Measurements from ENCODE around the gene NDUFS6.
"Not testable (repeated sequence)": the region's sequence is repeated elsewhere in the genome, so short reads cannot be mapped to it uniquely, and the experiment has no call there.

Gene NDUFS6

GRCh38 chr5:1789438-1789833 lies 11.8 kb upstream of the NDUFS6 start:
- H3K4me3 ChIP-seq (ENCODE audit: low read depth, low read length); H3K14ac ChIP-seq (ENCODE audit: low read length); H3K9ac ChIP-seq (ENCODE audit: low read length); H4K12ac ChIP-seq (ENCODE audit: low read depth, low read length); H3K27ac ChIP-seq (ENCODE audit: low read depth, low read length); DNase-seq; H3K9me3 ChIP-seq (ENCODE audit: insufficient read depth, low read depth, low read length); H2AK5ac ChIP-seq (ENCODE audit: low read length); H3K4me1 ChIP-seq (ENCODE audit: control insufficient read depth in 1 of 2, insufficient read depth in 2 of 2, low read length in 2 of 2); H3K23ac ChIP-seq (ENCODE audit: low read length); H3K79me1 ChIP-seq (ENCODE audit: low read length); H3K4me2 ChIP-seq (ENCODE audit: low read length); H3K79me2 ChIP-seq (ENCODE audit: control insufficient read depth, insufficient read depth, low read length, poor library complexity); H2BK12ac ChIP-seq (ENCODE audit: low read length); H3K4ac ChIP-seq (ENCODE audit: low read depth, low read length); H3K36me3 ChIP-seq (ENCODE audit: control insufficient read depth in 1 of 2, insufficient read depth in 2 of 2, low read length in 2 of 2); H2BK5ac ChIP-seq (ENCODE audit: low read depth, low read length, poor library complexity); H3K18ac ChIP-seq (ENCODE audit: low read length); H4K8ac ChIP-seq (ENCODE audit: low read depth, low read length); H4K91ac ChIP-seq (ENCODE audit: low read depth, low read length); H2AFZ ChIP-seq (ENCODE audit: insufficient read depth, low read length, poor library complexity); H3K27me3 ChIP-seq (ENCODE audit: insufficient read depth, low read length); H2BK120ac ChIP-seq (ENCODE audit: insufficient read depth, low read length, poor library complexity): not testable (repeated sequence)
- WGBS (ENCODE audit: extremely low coverage, insufficient coverage, insufficient read length): no CpG with 5 or more reads among the region's 3 CpGs

GRCh38 chr5:1789834-1790471 lies 11.3 kb upstream of the NDUFS6 start:
- no peak overlapping the region for H3K4me3 ChIP-seq (ENCODE audit: low read depth, low read length)
- H2BK5ac ChIP-seq (ENCODE audit: low read depth, low read length, poor library complexity): no peak overlapping the region
- no peaks in the 10 kb centered on the region for H3K4me1 ChIP-seq (ENCODE audit: control insufficient read depth in 1 of 2, insufficient read depth in 2 of 2, low read length in 2 of 2)
- no peaks in the 10 kb centered on the region for H3K79me2 ChIP-seq (ENCODE audit: control insufficient read depth, insufficient read depth, low read length, poor library complexity)
- no peak for DNase-seq
- H2AFZ ChIP-seq (ENCODE audit: insufficient read depth, low read length, poor library complexity): no peak overlapping the region
- no peak overlapping the region for H3K23ac ChIP-seq (ENCODE audit: low read length)
- no peak overlapping the region for H4K12ac ChIP-seq (ENCODE audit: low read depth, low read length)
- no peak overlapping the region for H2BK120ac ChIP-seq (ENCODE audit: insufficient read depth, low read length, poor library complexity)
- no peak overlapping the region for H2BK12ac ChIP-seq (ENCODE audit: low read length)
- no peaks in the 10 kb centered on the region for H3K36me3 ChIP-seq (ENCODE audit: control insufficient read depth in 1 of 2, insufficient read depth in 2 of 2, low read length in 2 of 2)
- H3K4ac ChIP-seq (ENCODE audit: low read depth, low read length): no peak overlapping the region
- H3K4me2 ChIP-seq (ENCODE audit: low read length): no peak overlapping the region
- H3K18ac ChIP-seq (ENCODE audit: low read length): no peak overlapping the region
- H3K9ac ChIP-seq (ENCODE audit: low read length): no peak overlapping the region
- H2AK5ac ChIP-seq (ENCODE audit: low read length): no peak overlapping the region
- H3K27me3 ChIP-seq (ENCODE audit: insufficient read depth, low read length): no peaks in the 10 kb centered on the region
- no CpG with 5 or more reads among the region's 10 CpGs for WGBS (ENCODE audit: extremely low coverage, insufficient coverage, insufficient read length)
- no peaks in the 10 kb centered on the region for H3K9me3 ChIP-seq (ENCODE audit: insufficient read depth, low read depth, low read length)
- H4K91ac ChIP-seq (ENCODE audit: low read depth, low read length): no peak overlapping the region
- H4K8ac ChIP-seq (ENCODE audit: low read depth, low read length): no peak overlapping the region
- H3K27ac ChIP-seq (ENCODE audit: low read depth, low read length): no peak overlapping the region
- no peaks in the 10 kb centered on the region for H3K79me1 ChIP-seq (ENCODE audit: low read length)
- no peak overlapping the region for H3K14ac ChIP-seq (ENCODE audit: low read length)

GRCh38 chr5:1791176-1791575 lies 10.0 kb upstream of the NDUFS6 start:
- no peak overlapping the region for H4K91ac ChIP-seq (ENCODE audit: low read depth, low read length)
- no peak overlapping the region for H4K12ac ChIP-seq (ENCODE audit: low read depth, low read length)
- H3K4ac ChIP-seq (ENCODE audit: low read depth, low read length): no peak overlapping the region
- no CpG with 5 or more reads among the region's 3 CpGs for WGBS (ENCODE audit: extremely low coverage, insufficient coverage, insufficient read length)
- H3K4me2 ChIP-seq (ENCODE audit: low read length): no peak overlapping the region
- H2BK12ac ChIP-seq (ENCODE audit: low read length): no peak overlapping the region
- no peak overlapping the region for H3K18ac ChIP-seq (ENCODE audit: low read length)
- H3K23ac ChIP-seq (ENCODE audit: low read length): no peak overlapping the region
- H3K4me3 ChIP-seq (ENCODE audit: low read depth, low read length): no peak overlapping the region
- no peak overlapping the region for H2BK5ac ChIP-seq (ENCODE audit: low read depth, low read length, poor library complexity)
- H3K79me1 ChIP-seq (ENCODE audit: low read length): no peaks in the 10 kb centered on the region
- no peaks in the 10 kb centered on the region for H3K27me3 ChIP-seq (ENCODE audit: insufficient read depth, low read length)
- DNase-seq: no peak
- no peak overlapping the region for H2AK5ac ChIP-seq (ENCODE audit: low read length)
- H2BK120ac ChIP-seq (ENCODE audit: insufficient read depth, low read length, poor library complexity): no peak overlapping the region
- no peaks in the 10 kb centered on the region for H3K9me3 ChIP-seq (ENCODE audit: insufficient read depth, low read depth, low read length)
- H3K36me3 ChIP-seq (ENCODE audit: control insufficient read depth in 1 of 2, insufficient read depth in 2 of 2, low read length in 2 of 2): peaks cover under 1% of the 10 kb centered on the region in 2 experiments
- H3K79me2 ChIP-seq (ENCODE audit: control insufficient read depth, insufficient read depth, low read length, poor library complexity): no peaks in the 10 kb centered on the region
- H4K8ac ChIP-seq (ENCODE audit: low read depth, low read length): no peak overlapping the region
- H3K14ac ChIP-seq (ENCODE audit: low read length): no peak overlapping the region
- no peak overlapping the region for H2AFZ ChIP-seq (ENCODE audit: insufficient read depth, low read length, poor library complexity)
- H3K9ac ChIP-seq (ENCODE audit: low read length): no peak overlapping the region
- no peaks in the 10 kb centered on the region for H3K4me1 ChIP-seq (ENCODE audit: control insufficient read depth in 1 of 2, insufficient read depth in 2 of 2, low read length in 2 of 2)
- H3K27ac ChIP-seq (ENCODE audit: low read depth, low read length): no peak overlapping the region

- Histone ChIP-seq H2BK12ac (ENCODE audit: low read length) (no peak overlapping the region), H3K4me3 (ENCODE audit: low read depth, low read length) (no peak overlapping the region), H3K27me3 (ENCODE audit: insufficient read depth, low read length) (no peaks in the 10 kb centered on the region), H3K4me1 (ENCODE audit: control insufficient read depth in 1 of 2, insufficient read depth in 2 of 2, low read length in 2 of 2) (no peaks in the 10 kb centered on the region), H2AFZ (ENCODE audit: insufficient read depth, low read length, poor library complexity) (no peak overlapping the region), H4K8ac (ENCODE audit: low read depth, low read length) (no peak overlapping the region), H4K91ac (ENCODE audit: low read depth, low read length) (no peak overlapping the region), H3K23ac (ENCODE audit: low read length) (no peak overlapping the region), H3K9me3 (ENCODE audit: insufficient read depth, low read depth, low read length) (no peaks in the 10 kb centered on the region), H2BK5ac (ENCODE audit: low read depth, low read length, poor library complexity) (no peak overlapping the region), H4K12ac (ENCODE audit: low read depth, low read length) (no peak overlapping the region), H3K27ac (ENCODE audit: low read depth, low read length) (no peak overlapping the region), H3K4ac (ENCODE audit: low read depth, low read length) (no peak overlapping the region), H3K36me3 (ENCODE audit: control insufficient read depth in 1 of 2, insufficient read depth in 2 of 2, low read length in 2 of 2) (peaks cover 17% of the 10 kb centered on the region in 2 experiments), H3K79me2 (ENCODE audit: control insufficient read depth, insufficient read depth, low read length, poor library complexity) (no peaks in the 10 kb centered on the region), H3K4me2 (ENCODE audit: low read length) (no peak overlapping the region), H3K79me1 (ENCODE audit: low read length) (no peaks in the 10 kb centered on the region), H2AK5ac (ENCODE audit: low read length) (no peak overlapping the region), H3K9ac (ENCODE audit: low read length) (no peak overlapping the region), H2BK120ac (ENCODE audit: insufficient read depth, low read length, poor library complexity) (no peak overlapping the region), H3K18ac (ENCODE audit: low read length) (no peak overlapping the region), H3K14ac (ENCODE audit: low read length) (no peak overlapping the region)
- WGBS (ENCODE audit: extremely low coverage, insufficient coverage, insufficient read length): no CpG with 5 or more reads among the region's 8 CpGs
- no peak for DNase-seq
Observed at GRCh38 chr5:1792842-1793266, 8.4 kb upstream of the NDUFS6 start.
